Fibroblast of peridontal ligament (primary cell): ENCODE data around the gene ZSCAN5A.
"Not testable (repeated sequence)": the region's sequence is repeated elsewhere in the genome, so short reads cannot be mapped to it uniquely, and the experiment has no call there.

ENCODE experiments used
- DNase-seq: peaks from one replicate; pipeline ENCODE4 v3.0.0-alpha.2; 2010; ENCODE audit errors: extremely low read depth

ZSCAN5A gene

DNA sequence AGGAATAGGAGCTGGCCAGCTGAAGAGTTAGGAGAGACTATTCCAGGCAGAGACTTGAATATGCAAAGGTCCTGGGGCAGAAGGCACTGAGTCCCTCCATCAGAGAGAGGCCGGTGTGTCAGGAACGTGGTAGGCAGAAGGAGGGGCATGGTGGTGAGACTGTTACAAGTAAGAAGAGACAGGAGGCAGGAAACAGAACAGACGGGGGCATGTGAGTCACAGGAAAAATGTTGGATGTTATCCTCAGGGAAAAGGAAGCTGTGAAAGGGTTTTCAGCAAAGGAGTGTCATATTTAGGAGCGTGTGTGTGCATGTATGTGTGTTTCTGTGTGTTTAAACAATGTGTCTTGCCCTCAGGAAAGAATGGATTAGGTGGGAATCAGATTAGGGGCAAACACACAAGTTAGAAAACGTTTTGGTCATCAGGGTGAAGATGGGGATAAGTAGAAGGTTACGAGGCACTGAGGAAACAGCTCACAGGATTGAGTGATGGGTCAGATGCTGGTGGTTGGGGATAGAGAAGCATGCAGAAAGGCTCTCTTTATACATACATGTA, 41.0 kb downstream of the ZSCAN5A start:
- DNase-seq: no peak

DNA sequence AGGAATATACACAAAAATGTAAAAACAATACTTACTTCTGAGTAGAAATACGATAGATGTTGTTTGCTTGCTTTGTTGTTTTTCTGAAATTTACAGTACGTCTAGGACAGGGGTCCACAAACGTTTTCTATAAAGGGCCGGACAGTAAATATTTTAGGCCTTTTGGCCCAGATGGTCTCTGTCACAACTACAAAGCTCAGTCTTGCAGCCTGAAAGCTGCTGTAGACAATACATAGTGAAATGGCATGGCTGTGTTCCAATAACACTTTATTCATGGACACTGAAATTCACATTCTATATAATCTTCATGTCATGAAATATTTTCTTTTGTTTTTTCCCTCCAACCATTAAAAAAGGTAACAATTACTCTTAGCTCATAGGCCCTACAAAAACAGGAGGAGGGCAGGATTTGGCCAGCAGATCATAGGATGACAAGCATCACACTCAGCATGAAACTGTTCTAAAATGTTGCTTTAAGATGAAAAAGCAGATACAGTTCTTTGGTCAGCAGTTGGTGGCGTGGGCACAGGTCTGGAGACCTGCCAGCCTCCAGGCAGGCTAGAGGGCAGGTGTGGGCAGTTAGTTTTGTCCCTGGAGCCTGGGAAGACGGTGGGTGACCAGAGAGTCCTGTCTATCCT, 42.4 kb downstream of the ZSCAN5A start, which contains the start of gene EDDM13:
TSS of gene EDDM13 (plus strand) at position 588 of the 638 bp plus-strand sequence. CDS start 87 bp downstream, outside the sequence.
- no peak for DNase-seq

DNA sequence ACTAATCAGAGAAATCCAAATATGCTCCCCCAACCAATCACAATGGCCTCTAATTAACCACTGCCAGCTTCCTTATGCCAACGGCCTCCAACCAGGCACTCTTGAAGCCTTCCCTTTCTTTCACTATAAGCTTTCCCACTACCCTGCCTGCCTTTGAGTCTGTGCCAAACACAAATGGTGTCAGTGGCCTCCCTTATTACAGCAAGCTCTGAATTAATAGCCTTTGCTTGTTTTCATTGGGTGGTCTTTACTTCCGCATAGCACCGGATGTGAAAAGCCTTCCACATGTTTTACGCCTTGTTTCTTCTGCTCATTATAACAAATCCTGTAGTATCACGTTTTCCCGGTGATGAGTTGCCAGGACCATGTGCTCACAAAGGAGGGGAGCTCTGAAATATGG, 43.5 kb downstream of the ZSCAN5A start:
- no peak for DNase-seq

DNA sequence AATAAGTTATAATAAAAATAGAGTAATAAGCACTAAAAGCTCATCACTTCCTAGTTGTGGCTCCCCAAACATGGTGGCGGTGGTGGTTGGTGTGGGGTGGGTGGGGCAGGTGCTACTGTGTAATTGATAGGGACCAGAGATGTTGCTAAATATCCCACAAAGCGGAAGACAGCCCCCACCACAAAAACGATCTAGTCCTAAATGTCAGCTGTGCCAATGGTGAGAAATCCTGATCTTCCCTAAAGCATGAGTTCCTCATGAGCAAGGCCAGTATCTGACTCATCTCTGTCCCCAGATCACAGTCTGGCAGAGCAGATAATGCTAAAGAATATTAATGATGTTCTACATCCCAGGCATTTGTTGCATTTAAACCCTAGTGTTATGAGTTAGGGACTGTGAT, 44.0 kb downstream of the ZSCAN5A start:
- no peak for DNase-seq

DNA sequence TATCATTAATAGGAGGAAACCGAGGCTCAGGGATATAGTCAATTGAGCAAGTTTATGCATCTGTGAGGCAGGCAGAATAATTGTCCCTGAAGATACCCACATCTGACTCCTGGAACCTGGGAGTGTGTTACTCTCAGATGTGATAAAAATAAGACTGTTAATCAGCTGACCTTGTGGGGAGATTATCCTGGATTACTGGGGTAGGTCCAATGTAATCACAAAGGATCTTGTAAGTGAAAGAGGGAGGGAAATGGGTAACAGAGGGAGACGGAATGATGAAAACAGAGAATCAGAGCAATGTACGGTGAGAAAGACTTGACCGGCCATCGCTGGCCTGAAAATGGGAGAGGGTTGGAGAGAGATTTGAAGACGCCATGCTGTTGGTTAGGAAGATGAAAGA, 45.3 kb downstream of the ZSCAN5A start:
- no peak for DNase-seq

DNA sequence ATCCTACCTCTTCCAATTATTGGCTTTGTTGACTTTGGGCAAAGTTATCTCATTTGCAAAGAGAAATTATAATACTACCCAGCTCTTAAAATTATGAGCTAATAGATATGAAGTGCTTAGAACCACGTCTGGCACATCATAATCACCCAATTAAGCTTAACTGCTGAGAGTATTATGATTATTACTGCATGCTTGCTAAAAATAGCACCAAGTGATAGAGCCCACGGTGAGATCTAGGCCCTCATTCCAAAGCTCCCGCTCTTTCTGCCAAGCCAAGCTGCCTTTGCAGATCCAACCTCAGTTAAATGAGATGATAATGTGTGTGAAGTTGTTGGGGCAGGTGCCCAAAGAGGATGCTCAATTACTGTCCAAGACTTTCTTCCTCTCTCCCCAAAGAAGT, 48.6 kb downstream of the ZSCAN5A start:
- no peak for DNase-seq

DNA sequence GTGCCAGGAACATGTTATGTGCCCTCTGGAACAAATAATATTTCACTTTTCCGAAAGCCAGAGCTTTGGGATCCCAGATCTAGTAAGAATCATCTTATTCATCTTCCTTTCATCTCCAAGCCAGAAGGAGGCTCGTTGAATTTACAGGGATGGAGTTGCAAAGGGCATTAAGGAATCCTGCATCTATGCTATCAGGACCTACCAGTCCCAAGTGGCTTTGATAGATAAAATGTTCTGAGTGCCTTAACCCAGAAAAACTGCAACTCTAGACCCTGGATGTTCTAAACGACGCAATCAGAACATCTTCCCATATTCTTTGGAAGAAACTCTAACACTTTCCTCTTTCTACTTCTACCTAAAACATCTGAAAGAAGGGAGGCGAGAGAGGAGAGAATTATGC, 51.3 kb downstream of the ZSCAN5A start:
- DNase-seq: no peak

DNA sequence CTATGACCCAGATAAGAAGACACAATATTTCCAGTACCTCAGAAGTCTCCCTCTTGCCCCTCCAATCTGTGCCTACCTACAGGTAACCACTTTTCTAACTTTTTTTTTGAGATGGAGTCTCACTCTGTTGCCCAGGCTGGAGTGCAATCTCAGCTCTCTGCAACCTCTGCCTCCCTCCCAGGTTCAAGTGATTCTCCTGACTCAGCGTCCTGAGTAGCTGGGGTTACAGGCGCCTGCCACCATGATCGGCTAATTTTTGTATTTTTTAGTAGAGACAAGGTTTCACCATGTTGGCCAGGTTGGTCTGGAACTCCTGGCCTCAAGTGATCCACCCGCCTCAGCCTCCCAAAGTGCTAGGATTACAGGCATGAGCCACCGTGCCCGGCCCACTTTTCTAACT, 52.7 kb downstream of the ZSCAN5A start:
- DNase-seq: not testable (repeated sequence)

DNA sequence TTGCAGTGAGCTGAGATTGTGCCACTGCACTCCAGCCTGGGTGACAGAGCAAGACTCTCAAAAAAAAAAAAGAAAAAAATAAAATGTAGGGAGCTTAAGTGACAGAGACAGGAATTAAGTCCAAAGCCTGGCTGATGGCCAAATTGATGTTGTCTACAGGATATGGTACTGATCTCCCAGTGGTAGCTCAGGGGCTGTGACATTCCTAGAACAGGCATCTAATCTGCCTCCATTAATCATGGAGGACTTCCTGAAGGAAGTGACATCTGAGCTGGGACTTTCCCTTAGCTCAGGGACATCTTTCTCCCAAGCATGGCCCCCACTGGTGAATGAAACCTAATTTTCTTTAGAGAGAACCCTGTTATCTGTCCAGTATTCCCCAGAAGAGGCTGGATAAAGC, 53.5 kb downstream of the ZSCAN5A start:
- DNase-seq: no peak

DNA sequence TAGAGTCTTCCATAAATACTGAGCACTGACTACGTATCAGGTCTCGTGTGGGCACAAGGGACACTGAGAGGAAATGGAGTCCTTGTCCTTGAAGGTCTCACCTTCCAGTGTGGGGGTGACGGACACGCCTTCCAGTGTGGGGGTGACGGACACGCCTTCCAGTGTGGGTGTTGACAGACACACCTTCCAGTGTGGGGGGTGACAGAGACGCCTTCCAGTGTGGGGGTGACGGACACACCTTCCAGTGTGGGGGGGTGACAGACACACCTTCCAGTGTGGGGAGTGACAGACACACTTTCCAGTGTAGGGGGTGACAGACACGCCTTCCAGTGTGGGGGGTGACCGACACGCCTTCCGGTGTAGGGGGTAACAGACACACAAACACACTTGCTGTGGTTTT, 56.4 kb downstream of the ZSCAN5A start:
- DNase-seq: no peak

DNA sequence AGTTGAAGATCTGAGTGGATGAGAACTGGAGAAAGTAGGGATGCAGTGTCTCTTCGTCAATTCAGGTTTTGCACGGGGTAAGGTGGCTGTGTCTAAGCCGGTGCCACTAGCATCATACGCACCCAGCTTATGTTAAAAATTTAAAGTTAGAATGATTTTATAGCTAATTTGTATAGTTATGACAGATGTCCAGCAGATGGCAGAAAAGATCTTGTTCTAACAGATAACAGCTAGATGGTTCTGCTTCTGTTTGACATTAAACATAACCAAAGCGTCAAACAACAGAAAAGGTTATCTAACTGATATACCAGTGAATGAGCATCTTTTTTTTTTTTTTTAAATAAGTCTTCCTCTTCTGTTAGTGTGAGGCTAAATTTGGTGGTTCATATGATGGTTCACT, 60.9 kb downstream of the ZSCAN5A start:
- DNase-seq: peak; percentile 79

DNA sequence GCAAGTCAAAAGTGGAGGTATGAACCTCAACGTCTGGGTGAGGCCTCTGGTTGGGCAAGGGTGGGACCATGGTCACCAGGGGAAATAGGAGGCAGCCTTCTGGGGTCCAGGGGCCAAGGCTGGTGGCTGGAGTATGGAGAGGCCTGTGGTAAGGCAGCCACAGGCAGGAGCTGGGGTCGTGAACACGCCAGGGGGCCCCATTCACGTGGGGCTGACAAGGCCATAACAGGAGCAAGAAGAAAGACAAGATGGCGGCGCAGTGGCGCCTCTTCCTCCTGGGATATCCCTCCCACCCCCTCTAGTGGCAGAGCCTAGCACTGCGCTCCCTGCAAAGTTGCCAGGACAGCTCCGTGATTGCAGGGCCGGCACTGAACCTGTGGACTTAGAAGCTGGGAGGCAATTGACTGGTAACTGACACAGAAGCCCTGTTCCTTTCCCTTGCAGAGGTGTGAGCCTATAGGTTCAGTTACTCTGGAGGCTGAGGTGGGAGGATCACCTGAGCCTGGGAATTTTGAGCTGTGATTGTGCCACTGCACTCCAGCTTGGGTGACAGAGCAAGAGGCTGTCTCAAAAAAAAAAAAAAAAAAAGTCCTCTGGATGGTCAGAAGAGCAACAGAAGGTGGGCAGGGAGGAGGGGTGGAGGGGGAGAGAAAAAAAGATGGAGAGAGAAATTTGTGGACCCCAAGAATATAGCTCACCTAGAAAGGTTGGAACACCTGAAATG, 61.8 kb downstream of the ZSCAN5A start:
- peak; percentile 66 for DNase-seq

DNA sequence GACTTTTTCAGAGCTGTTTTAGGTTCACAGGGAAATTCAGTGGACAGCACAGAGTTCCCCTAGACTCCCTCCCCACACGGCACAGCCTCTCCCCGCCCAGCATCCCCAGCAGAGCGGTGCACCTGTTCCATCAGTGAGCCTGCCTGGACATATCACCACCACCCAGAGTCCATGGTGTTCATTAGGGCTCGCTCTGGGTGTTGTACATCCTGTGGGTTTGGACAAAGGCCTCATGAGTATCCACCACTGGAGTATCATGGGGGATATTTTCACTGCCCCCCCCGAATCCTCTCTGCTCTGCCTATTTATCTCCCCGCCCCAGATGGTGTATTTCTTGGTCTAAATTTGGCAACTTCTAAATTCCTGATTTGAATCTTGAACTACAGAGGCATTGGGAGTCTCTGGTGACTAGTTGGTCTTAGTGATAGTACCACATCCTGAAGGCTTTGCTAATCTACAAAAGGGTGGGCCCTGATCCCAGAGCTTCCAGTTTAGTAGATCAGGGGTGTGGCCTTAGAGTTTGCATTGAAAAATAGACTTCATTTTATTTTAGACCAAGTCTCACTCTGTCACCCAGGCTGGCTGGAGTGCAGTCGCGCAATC, 65.8 kb downstream of the ZSCAN5A start:
- not testable (repeated sequence) for DNase-seq

DNA sequence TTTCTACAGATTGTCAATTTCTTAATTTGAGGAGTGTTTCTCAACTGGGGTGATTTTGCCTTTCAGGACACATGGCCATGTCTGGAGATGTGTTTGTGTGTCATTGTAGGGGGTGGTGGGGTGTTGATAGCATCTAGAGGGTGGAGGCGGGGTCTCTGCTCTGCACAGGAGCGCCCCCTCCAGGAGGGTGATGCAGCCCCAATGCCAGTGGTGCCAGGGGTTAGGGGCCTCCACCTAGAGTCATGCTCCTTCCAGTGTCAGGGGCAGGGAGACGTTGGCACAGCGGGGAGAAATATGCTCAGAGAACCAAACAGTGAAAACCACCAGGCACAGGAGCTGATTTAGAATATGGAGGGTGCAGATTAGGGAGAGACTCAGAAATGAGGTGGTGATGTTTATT, 68.9 kb downstream of the ZSCAN5A start:
- not testable (repeated sequence) for DNase-seq

DNA sequence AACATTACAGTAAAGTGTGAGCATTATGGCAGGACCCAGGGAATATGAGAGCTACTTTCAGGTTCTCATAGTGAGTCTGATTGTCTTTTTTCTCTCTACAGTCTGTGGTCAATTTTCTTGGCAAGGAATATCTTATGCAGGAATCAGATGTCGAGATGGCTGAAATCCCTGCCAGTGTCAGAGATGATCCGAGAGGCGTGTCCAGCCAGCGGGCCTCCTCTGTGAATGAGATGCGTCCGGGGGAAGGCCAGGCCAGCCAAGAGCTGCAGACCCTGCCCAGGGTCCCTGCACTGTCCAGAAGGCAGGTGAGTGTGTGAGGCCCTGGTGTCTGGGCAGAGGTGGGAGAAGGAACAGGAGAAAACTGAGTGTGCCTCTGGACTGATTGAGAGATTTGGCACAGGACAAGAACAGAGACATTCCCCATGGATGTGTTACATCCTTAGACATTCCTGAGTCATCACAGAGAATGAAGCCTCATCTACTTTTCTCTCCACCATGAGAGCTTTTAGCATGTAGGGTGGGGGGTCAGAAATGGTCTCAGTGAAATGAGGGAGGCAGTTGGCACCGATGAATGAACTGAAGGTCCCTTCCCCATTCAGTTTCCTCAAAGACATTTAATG, 69.4 kb downstream of the ZSCAN5A start:
- peak; percentile 10 for DNase-seq

DNA sequence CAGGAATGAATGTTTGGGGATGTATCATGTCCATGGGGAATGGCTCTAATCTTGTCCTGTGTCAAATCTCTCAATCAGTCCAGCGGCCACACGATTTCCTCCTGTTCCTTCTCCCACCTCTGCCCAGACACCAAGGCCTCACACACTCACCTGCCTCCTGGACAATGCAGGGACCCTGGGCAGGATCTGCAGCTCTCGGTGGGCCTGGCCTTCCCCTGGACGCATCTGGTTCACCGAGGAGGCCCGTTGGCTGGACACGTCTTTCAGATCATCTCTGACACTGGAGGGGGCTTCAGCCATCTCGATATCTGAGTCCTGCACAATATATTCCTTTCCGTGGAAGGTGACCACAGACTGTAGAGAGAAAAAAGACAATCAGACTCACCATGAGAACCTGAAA, 91.2 kb downstream of the ZSCAN5A start:
- DNase-seq: no peak

DNA sequence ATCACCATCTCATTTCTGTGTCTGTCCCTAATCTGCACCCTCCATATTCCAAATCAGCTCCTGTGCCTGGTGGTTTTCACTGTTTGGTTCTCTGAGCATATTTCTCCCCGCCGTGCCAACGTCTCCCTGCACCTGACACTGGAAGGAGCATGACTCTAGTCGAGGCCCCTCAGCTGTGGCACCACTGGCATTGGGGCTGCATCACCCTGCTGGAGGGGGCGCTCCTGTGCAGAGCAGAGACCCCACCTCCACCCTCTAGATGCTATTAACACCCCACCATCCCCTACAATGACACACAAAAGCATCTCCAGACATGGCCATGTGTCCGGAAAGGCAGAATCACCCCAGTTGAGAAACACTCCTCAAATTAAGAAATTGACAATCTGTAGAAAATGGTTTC, 91.7 kb downstream of the ZSCAN5A start:
- no peak for DNase-seq

DNA sequence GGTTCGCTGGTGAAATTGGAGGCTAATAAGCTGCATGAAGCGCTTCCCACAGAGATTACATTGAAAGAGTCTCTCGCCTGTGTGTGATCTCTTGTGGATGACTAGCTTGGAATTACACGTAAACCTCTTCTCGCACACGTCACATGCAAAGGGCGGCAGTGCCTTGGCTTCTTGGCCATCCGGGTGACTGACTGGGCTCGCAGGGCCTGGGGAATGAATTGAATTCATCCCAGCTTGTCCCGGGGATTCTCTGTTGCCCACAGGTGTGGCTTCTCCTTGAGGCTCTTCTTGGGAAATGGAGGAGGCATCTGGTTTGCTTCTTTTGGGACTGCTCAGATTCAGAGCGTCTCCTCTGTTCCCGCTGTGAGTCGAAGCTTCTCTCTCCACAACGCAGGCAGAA, 92.8 kb downstream of the ZSCAN5A start:
- no peak for DNase-seq

DNA sequence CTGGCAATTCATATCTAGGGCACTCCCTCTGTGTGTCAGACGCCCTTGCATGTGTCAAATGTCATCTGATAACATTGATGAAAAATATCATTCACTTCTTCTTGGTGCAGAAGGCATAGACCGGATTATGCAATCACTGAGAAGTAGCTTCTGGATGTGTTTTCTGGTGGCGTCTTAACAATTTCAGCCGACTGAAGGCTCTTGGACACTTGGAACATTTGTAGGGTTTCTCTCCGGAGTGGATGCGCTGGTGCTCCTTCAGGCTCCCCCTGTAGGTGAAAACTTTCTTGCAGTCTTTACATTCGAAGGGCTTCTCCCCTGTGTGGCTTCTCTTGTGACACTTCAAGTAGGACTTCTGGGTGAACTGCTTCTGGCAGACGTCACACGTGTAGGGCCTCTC, 93.2 kb downstream of the ZSCAN5A start:
- DNase-seq: peak; percentile 1

DNA sequence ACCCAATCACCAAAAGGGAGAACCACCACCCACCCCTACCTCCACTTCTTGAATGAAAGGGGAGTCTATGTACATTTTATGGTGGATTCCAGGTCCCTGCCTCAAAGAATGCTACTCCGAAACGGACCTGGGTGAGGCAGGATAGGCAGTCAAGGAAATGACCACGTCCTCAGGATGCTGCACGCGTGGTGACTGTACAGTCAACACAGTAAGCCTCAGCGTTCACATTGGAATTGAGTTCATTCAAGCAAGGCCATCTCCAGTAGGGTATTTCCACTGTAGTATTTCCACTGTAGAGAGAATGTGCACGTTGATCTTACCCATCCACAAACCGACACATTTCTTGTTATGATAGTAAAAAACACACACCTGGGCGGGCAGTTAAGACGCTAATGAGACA, 95.7 kb downstream of the ZSCAN5A start:
- no peak for DNase-seq

DNA sequence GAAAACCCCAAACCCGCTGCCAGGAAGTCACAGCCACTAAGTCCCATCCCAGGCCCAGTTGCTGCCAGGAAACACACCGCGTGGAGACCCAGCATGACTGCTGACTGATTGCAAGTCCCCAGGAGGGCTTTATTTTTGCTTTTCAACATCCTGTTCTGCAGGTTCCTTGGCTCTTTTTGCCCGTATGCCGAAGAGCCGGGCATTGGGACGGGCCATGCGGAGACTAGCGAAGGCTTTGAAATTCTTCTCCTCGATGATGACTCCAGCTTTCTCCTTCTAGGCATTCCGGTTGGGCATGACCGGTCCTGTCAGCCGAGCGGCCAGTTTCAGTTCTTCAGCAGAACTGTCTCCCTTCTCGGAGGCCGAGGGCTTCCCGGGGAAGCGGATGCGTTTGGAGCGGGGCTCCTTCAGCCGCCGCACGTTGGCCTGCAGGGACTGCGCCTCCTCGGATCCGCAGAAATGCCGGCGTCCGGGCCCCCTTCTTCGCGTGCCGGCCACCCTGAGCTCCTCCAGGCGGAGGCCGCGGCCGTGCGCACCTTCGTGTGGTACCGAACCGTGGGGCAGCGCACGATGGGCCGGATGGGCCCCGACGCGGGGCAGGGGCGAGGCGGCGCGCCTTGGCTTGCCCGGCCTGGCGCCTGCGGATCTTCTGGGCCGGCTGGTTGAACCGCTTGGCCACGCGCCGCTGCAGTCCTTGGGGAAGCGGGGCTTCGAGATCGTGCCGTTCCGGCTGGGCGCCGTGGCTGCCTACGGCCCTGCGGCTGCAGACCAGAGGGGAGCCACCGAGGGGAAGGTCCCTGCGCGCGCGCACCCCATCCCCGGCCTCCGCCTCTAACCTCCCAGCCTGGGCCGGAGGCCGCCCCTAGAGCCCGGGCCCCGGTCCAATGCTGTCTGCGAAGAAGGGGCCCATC, 97.3 kb downstream of the ZSCAN5A start:
- peak; percentile 8 for DNase-seq
